DND-41 (cell line): Measurements from ENCODE around the gene SDK2.

Source experiments
- ATAC-seq: fragments of 200-7000 bp; cut with Tn5 transposase; 3 replicates; pipeline ENCODE4 v1.9.1; 2021; ENCODE audit warnings: low read depth; ENCODE audit not compliant: insufficient read depth
- DNase-seq: peaks from one replicate; pipeline ENCODE4 v3.0.0-alpha.2; 2020
- H2AFZ ChIP-seq: 2 replicates; pipeline ENCODE4 v1.6.0; 2012; ENCODE audit warnings: low read depth, low read length
- H3K27ac ChIP-seq: 2 replicates; pipeline ENCODE4 v1.5.1; 2012; ENCODE audit warnings: low read length, inconsistent platforms
- H3K27me3 ChIP-seq: fragments of 200-600 bp; sonication (generic); 2 replicates; pipeline ENCODE4 v1.6.0; 2012; ENCODE audit warnings: low read length, mild to moderate bottlenecking, inconsistent platforms; ENCODE audit not compliant: insufficient read depth, poor library complexity
- H3K36me3 ChIP-seq: 2 replicates; pipeline ENCODE4 v1.5.1; 2012; ENCODE audit warnings: low read length, inconsistent platforms; ENCODE audit not compliant: insufficient read depth
- H3K4me1 ChIP-seq: 2 replicates; pipeline ENCODE4 v1.5.1; 2012; ENCODE audit warnings: mild to moderate bottlenecking, low read length; ENCODE audit not compliant: insufficient read depth
- H3K4me2 ChIP-seq: 2 replicates; pipeline ENCODE4 v1.6.0; 2012; ENCODE audit warnings: mild to moderate bottlenecking, moderate library complexity, low read length, inconsistent platforms; ENCODE audit not compliant: insufficient read depth
- H3K4me3 ChIP-seq, 2 experiments: fragments of 200-600 bp in 1 of 2; shearing (Covaris generic) in 1 of 2; 2 replicates each; pipeline ENCODE4 v1.5.1; 2012 to 2016; ENCODE audit warnings: inconsistent platforms in 2 of 2, low read length in 2 of 2, mild to moderate bottlenecking in 2 of 2, low read depth in 1 of 2, moderate library complexity in 1 of 2
- H3K79me2 ChIP-seq: 2 replicates; pipeline ENCODE4 v1.6.0; 2012; ENCODE audit warnings: low read length, inconsistent platforms; ENCODE audit not compliant: insufficient read depth
- H3K9ac ChIP-seq: 2 replicates; pipeline ENCODE4 v1.6.0; 2012; ENCODE audit warnings: low read depth, mild to moderate bottlenecking, inconsistent platforms, low read length, moderate library complexity
- H3K9me3 ChIP-seq: 2 replicates; pipeline ENCODE4 v1.5.1; 2012; ENCODE audit warnings: low read length, moderate library complexity, mild to moderate bottlenecking, inconsistent platforms; ENCODE audit not compliant: insufficient read depth, severe bottlenecking
- H4K20me1 ChIP-seq: 2 replicates; pipeline ENCODE4 v1.6.0; 2012; ENCODE audit warnings: low read length; ENCODE audit not compliant: insufficient read depth
- EZH2 ChIP-seq: IDR thresholded peaks from 3 replicates; pipeline ENCODE4 v1.6.1; 2012; ENCODE audit warnings: borderline replicate concordance, low read depth, mild to moderate bottlenecking, moderate library complexity, low read length, inconsistent platforms; ENCODE audit not compliant: severe bottlenecking
- TF ChIP-seq, protein P1 (sequence below): IDR thresholded peaks from 2 replicates; pipeline ENCODE4 v1.5.1; 2012; ENCODE audit warnings: borderline replicate concordance, low read length, moderate library complexity, mild to moderate bottlenecking; ENCODE audit not compliant: poor library complexity, severe bottlenecking; ENCODE audit errors: extremely low read depth

The SDK2 gene

DNA sequence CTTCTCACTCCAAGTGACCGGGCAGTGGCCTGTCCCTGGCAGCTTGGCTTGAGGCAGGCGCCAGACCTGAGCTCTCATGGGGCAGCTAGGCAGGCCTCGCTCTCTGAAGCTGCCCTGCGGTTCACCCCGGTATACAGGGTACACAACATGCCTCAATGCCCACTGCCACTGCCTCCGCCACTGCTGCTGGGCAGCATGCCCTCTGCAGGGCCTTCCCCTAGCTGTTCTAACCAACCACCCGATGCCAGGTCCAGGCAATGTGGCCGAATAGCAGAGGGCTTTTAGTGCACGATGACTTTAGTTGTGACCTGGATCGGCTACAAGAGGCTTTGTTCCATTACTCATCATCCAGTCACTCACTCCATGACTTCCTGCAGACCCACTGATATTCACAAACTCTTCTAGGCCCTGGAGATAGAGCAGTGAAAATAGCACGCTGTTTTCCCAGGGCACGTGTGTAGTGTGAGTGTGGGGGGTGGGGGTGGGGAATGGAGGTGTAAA lies 352.2 kb downstream of the SDK2 start:
- Histone ChIP-seq H4K20me1 (peaks cover 2% of the 10 kb centered on the region; the same call in 1 of the 2 replicates), H3K9ac (no peak overlapping the region), H3K9me3 (no peaks in the 10 kb centered on the region), H3K4me1 (no peaks in the 10 kb centered on the region), H3K36me3 (no peaks in the 10 kb centered on the region), H3K27me3 (no peaks in the 10 kb centered on the region), H3K79me2 (no peaks in the 10 kb centered on the region), H3K27ac (no peak overlapping the region), H3K4me2 (no peak overlapping the region), H3K4me3 (no peak overlapping the region), H2AFZ (no peak overlapping the region)
- TF ChIP-seq, protein P1, sequence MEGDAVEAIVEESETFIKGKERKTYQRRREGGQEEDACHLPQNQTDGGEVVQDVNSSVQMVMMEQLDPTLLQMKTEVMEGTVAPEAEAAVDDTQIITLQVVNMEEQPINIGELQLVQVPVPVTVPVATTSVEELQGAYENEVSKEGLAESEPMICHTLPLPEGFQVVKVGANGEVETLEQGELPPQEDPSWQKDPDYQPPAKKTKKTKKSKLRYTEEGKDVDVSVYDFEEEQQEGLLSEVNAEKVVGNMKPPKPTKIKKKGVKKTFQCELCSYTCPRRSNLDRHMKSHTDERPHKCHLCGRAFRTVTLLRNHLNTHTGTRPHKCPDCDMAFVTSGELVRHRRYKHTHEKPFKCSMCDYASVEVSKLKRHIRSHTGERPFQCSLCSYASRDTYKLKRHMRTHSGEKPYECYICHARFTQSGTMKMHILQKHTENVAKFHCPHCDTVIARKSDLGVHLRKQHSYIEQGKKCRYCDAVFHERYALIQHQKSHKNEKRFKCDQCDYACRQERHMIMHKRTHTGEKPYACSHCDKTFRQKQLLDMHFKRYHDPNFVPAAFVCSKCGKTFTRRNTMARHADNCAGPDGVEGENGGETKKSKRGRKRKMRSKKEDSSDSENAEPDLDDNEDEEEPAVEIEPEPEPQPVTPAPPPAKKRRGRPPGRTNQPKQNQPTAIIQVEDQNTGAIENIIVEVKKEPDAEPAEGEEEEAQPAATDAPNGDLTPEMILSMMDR: no peak
- no peak for TF ChIP-seq EZH2
- no peak for ATAC-seq
- DNase-seq: no peak

- TF ChIP-seq, protein P1: no peak
- ATAC-seq (no peak), DNase-seq (no peak)
- no peaks in the 10 kb centered on the region for H3K4me1 ChIP-seq
- H3K4me3 ChIP-seq: no peak overlapping the region
- no peak overlapping the region for H2AFZ ChIP-seq
- H3K36me3 ChIP-seq: no peaks in the 10 kb centered on the region
- H3K27ac ChIP-seq: no peak overlapping the region
- no peak overlapping the region for H3K9ac ChIP-seq
- no peaks in the 10 kb centered on the region for H3K79me2 ChIP-seq
- H4K20me1 ChIP-seq: peaks cover 7% of the 10 kb centered on the region; the same call in 1 of the 2 replicates
- no peak overlapping the region for H3K4me2 ChIP-seq
- no peaks in the 10 kb centered on the region for H3K9me3 ChIP-seq
- H3K27me3 ChIP-seq: no peaks in the 10 kb centered on the region
Measured at GRCh38 chr17:73291260-73291801, 352.9 kb downstream of the SDK2 start.

- H3K27ac ChIP-seq: no peak overlapping the region
- no peaks in the 10 kb centered on the region for H3K79me2 ChIP-seq
- no peaks in the 10 kb centered on the region for H3K36me3 ChIP-seq
- peaks cover 7% of the 10 kb centered on the region; the same call in 1 of the 2 replicates for H4K20me1 ChIP-seq
- H3K4me1 ChIP-seq: no peaks in the 10 kb centered on the region
- no peak overlapping the region for H3K9ac ChIP-seq
- H3K4me3 ChIP-seq: no peak overlapping the region
- no peak overlapping the region for H3K4me2 ChIP-seq
- no peaks in the 10 kb centered on the region for H3K27me3 ChIP-seq
- TF ChIP-seq EZH2: no peak
- TF ChIP-seq, protein P1: no peak
- no peak for ATAC-seq
- DNase-seq: no peak
- H2AFZ ChIP-seq: no peak overlapping the region
- no peaks in the 10 kb centered on the region for H3K9me3 ChIP-seq
Measured at GRCh38 chr17:73290399-73291259, 353.6 kb downstream of the SDK2 start.
